ENCODE results near the gene TTC34.

The TTC34 gene

DNA sequence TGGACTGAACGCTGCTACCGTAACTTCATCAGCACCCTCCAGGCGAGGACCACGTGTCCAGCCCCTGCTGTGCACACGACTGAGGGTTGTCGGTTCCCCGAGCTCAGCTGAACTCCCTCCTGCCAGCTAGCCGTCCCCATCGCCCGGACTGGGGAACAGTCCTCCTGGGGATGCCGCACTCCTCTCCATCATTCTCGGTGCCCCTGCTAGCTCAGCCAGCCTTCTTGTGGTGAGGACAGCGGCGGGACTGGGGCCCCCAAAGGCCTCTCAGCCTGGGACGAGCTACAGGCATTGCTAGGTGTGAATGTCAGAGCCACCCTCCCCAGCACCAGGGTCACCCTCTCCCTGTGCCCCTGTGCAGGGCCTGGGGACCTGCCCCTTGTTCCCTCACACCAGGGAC is 8.8 kb upstream of the TTC34 start:
- TF ChIP-seq, protein P1, sequence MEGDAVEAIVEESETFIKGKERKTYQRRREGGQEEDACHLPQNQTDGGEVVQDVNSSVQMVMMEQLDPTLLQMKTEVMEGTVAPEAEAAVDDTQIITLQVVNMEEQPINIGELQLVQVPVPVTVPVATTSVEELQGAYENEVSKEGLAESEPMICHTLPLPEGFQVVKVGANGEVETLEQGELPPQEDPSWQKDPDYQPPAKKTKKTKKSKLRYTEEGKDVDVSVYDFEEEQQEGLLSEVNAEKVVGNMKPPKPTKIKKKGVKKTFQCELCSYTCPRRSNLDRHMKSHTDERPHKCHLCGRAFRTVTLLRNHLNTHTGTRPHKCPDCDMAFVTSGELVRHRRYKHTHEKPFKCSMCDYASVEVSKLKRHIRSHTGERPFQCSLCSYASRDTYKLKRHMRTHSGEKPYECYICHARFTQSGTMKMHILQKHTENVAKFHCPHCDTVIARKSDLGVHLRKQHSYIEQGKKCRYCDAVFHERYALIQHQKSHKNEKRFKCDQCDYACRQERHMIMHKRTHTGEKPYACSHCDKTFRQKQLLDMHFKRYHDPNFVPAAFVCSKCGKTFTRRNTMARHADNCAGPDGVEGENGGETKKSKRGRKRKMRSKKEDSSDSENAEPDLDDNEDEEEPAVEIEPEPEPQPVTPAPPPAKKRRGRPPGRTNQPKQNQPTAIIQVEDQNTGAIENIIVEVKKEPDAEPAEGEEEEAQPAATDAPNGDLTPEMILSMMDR (conservative IDR thresholded peaks at IDR 0.05; ENCODE audit: low read depth, low read length): no peak
- DNase-seq (ENCODE audit: low read depth): no peak
- no peak overlapping the region for H3K4me3 ChIP-seq (ENCODE audit: low read length)

DNA sequence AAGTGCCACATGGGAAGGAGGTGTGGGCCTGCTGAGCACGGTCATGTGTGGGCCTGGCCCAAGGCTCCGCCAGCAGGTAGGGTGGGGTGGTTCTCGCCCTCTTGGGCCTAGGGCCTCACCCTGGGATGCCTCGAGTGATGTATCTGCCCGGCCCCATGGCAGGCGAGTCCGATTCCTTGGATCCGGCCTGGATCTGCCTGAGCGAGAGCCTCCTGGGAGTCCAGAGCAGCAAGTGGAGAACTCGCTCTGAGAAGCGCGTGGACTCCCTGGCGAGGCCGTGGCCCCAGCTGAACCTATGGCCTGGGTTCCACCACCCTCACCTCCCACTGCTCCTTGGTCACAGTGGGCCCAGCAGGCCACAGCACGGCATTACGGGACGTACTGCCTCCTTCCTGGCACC is 8.2 kb upstream of the TTC34 start:
- no peak overlapping the region for H3K4me3 ChIP-seq (ENCODE audit: low read length)
- DNase-seq (ENCODE audit: low read depth): no peak
- TF ChIP-seq, protein P1 (conservative IDR thresholded peaks at IDR 0.05; ENCODE audit: low read depth, low read length): no peak

DNA sequence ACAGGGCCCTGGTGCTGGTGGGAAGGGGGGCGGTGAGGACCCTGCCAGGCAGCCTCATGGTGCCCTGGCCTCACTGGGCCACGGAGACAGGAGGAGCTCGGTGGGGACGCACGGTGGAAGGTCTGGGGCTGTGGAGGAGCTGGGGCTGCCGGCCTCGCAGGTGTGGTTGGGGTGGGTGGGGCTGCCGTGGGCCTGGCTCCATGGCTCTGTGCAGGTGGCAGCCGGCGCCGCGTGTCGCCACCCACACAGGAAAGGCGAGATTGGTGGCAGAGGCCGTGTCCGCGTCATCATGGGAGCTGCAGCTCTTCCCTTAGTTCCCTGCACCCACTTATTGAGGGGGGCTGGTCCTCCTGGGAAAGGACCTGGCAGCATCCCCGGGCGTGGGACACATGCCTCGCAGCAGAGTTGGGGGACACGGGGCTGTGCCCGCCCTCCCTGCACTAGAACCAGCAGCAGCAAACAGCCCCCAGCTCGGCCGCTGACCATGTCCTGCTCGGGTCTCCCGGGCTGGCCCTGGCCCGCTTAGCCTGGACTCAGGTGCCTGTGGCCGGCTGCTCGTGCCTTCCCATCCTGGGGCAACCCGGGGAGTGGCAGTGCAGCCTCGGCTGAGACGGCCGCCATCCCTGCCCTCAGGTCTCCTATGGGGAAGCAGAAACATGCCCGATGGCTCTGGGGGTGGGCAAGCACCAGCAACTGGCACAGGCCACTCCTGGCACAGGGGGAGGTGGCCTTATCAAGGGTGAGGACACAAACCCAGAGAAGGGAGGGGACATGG is 7.5 kb upstream of the TTC34 start:
- TF ChIP-seq, protein P1 (conservative IDR thresholded peaks at IDR 0.05; ENCODE audit: low read depth, low read length): no peak
- no peak for DNase-seq (ENCODE audit: low read depth)

DNA sequence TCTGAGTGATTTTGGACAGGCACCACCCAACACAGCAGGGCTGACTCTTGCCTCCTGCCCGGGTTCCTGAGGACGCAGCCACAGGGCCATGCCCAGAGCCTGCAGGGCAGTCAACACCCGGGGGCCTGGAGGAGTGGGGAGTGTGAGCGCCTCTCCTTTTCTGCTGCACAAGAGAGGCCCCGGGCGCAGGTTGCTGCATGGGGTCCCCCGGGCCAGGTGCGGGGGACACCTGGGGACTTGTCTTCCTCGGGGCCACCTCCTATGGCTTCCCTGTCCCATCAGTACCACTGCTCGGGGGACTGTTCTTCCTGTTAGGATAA is 6.9 kb upstream of the TTC34 start:
- DNase-seq (ENCODE audit: low read depth): no peak
- no peak overlapping the region for H3K4me3 ChIP-seq (ENCODE audit: low read length)
- TF ChIP-seq, protein P1 (conservative IDR thresholded peaks at IDR 0.05; ENCODE audit: low read depth, low read length): no peak

More for the DNA sequence above, 7.5 kb upstream of the TTC34 start:
- no peak overlapping the region for H3K4me3 ChIP-seq (ENCODE audit: low read length)

DNA sequence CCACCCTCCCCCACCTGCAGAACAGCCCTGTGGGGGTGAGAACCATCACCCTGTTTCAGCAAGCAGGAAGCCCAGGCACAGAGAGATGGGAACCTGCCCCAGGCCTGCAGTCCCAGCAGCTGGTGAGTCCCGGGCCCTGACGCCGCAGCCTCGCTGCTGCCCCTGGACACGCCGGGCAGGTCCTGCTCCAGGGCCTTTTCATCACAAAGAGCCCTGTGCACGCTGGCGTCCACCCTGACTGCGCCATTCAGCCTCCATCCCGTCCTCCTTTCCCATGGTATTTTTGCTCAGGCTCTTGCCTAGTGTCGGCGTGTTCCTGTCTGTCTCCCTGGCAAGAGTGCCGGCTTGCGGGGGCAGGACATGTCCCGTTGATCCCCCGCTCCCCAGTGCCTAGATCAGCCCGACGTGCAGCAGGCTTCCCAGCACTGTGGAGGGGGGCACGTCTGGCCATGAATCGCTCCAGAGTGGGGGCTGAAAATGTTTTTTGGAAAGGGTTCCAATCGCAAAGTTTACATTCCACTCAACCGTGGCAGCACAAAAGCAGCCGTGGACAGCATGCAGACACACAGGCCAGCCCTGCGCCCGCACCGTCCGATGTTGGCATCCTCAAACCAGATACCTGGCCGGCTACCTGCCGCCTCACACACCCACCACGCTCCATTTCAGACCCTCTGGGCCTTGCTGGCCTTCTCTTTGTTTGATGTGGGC is 6.3 kb upstream of the TTC34 start:
- DNase-seq (ENCODE audit: low read depth): no peak
- no peak overlapping the region for H3K4me3 ChIP-seq (ENCODE audit: low read length)
- TF ChIP-seq, protein P1 (conservative IDR thresholded peaks at IDR 0.05; ENCODE audit: low read depth, low read length): no peak

DNA sequence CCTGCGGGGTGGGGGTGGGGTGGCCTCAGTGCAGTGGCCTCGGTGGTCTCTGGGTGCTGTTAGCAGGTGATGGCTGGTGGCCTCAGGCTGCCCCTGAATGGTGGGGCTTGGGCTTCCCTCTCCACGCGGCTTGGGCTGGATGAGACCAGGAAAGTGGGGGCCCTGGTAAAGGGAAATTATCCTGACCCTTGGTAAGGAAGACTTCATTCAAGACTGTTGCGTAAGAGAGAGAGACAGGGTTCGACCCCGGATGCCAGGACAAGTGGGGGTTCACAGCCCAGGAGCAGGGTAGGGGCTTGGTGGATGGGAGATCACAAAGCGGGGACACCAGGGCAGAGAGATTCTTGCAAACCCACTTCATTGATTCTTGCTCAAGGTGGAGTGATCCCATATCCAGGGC is 5.5 kb upstream of the TTC34 start:
- TF ChIP-seq, protein P1 (conservative IDR thresholded peaks at IDR 0.05; ENCODE audit: low read depth, low read length): no peak
- DNase-seq (ENCODE audit: low read depth): no peak
- H3K4me3 ChIP-seq (ENCODE audit: low read length): no peak overlapping the region

DNA sequence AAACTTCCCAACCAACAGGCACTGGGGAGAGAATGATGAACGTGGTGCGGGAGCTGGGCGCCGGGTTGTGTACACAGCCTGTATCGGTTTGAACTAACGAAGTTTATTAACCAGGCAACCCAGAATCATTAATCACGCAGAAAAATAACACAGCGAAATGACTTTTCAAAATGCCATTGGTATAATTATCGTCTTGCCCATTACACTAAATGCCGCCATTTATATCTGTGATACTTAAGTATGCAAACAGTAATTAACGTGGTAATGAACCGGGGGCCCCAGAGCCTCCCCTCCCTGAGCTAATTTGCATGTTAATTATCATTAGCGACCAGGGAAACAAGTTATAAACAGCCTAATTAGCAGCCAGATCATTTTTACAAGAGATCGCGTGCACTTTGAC is 5.1 kb upstream of the TTC34 start:
- H3K4me3 ChIP-seq (ENCODE audit: low read length): no peak overlapping the region
- DNase-seq (ENCODE audit: low read depth): no peak
- TF ChIP-seq, protein P1 (conservative IDR thresholded peaks at IDR 0.05; ENCODE audit: low read depth, low read length): no peak

Measured in retinal pigment epithelial cell (primary cell).